ENCODE data around the gene HRH3.

The HRH3 gene

GRCh38 chr20:62174870-62175624 lies 45.0 kb downstream of the HRH3 start:
- no peak for FAIRE-seq

GRCh38 chr20:62174021-62174804 lies 45.9 kb downstream of the HRH3 start:
- no peak for FAIRE-seq

GRCh38 chr20:62172666-62173065 lies 47.4 kb downstream of the HRH3 start:
- no peak for FAIRE-seq

GRCh38 chr20:62171245-62171644 lies 48.8 kb downstream of the HRH3 start:
- FAIRE-seq = no peak

GRCh38 chr20:62170536-62170935 lies 49.5 kb downstream of the HRH3 start:
- FAIRE-seq = no peak

GRCh38 chr20:62168890-62169435 lies 51.1 kb downstream of the HRH3 start:
- FAIRE-seq = no peak

GRCh38 chr20:62168061-62168460 lies 52.0 kb downstream of the HRH3 start:
- no peak for FAIRE-seq

GRCh38 chr20:62167474-62167873 lies 52.6 kb downstream of the HRH3 start:
- FAIRE-seq = no peak

GRCh38 chr20:62165762-62166399 lies 54.2 kb downstream of the HRH3 start:
- FAIRE-seq = no peak

Data from TTC549 (cell line).